ENCODE results near the gene EVI2B. TPM values are rescaled to one million over a fixed set of nuclear protein-coding genes. Genes with fewer than 3 reads are reported as not detected.

EVI2B gene
- total RNA-seq, 4 donors from 2014 or later = 1.4 to 21.0 (median 5.6) TPM

GRCh38 chr17:31309556-31309955 lies 4.3 kb downstream of the EVI2B start:
- peak in 2 of 3 donors; percentile 10 to 15 for TF ChIP-seq POLR2AphosphoS5 (IDR thresholded peaks at IDR 0.05)
- no peak for TF ChIP-seq POLR2A (IDR thresholded peaks at IDR 0.05)
- WGBS, 2 donors (ENCODE audit: low coverage in 1 of 2) = 67 to 74% methylated on average over 2 of the region's 2 CpGs
- in situ Hi-C loops (cut with MboI; ENCODE audit: low pct_ligation_motif_present in 1 of 4, low pct_unique_long_range_greater_than_20kb in 1 of 4, low sequenced_read_pairs in 3 of 4) = no loop called here
- Histone ChIP-seq H3K36me3 (no peaks in the 10 kb centered on the region), H3K27ac (peak overlapping the region; percentile 61 to 76 (median 68)), H3K9me3 (no peaks in the 10 kb centered on the region), H3K4me1 (peaks cover 0 to 30% (median 9%) of the 10 kb centered on the region in 4 donors), H3K27me3 (no peaks in the 10 kb centered on the region), H3K4me3 (peak overlapping the region in 1 of 4 donors; percentile 38)
- DNase-seq = no peak
- intact Hi-C loops (cut with DNase I; ENCODE audit: low total_unique reads) = no loop called here

- TF ChIP-seq POLR2A (IDR thresholded peaks at IDR 0.05) (no peak), POLR2AphosphoS5 (IDR thresholded peaks at IDR 0.05) (peak in 1 of 3 donors; percentile 22), EP300 (IDR thresholded peaks at IDR 0.05; ENCODE audit: low read depth) (no peak)
- TF ChIP-seq, protein P1, sequence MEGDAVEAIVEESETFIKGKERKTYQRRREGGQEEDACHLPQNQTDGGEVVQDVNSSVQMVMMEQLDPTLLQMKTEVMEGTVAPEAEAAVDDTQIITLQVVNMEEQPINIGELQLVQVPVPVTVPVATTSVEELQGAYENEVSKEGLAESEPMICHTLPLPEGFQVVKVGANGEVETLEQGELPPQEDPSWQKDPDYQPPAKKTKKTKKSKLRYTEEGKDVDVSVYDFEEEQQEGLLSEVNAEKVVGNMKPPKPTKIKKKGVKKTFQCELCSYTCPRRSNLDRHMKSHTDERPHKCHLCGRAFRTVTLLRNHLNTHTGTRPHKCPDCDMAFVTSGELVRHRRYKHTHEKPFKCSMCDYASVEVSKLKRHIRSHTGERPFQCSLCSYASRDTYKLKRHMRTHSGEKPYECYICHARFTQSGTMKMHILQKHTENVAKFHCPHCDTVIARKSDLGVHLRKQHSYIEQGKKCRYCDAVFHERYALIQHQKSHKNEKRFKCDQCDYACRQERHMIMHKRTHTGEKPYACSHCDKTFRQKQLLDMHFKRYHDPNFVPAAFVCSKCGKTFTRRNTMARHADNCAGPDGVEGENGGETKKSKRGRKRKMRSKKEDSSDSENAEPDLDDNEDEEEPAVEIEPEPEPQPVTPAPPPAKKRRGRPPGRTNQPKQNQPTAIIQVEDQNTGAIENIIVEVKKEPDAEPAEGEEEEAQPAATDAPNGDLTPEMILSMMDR (IDR thresholded peaks at IDR 0.05) = no peak
- Histone ChIP-seq H3K27me3 (no peaks in the 10 kb centered on the region), H3K4me3 (peak overlapping the region in 1 of 4 donors; percentile 38), H3K4me1 (peaks cover 0 to 22% (median 9%) of the 10 kb centered on the region in 4 donors), H3K9me3 (no peaks in the 10 kb centered on the region), H3K27ac (peak overlapping the region; percentile 61 to 76 (median 68)), H3K36me3 (no peaks in the 10 kb centered on the region)
- WGBS, 2 donors (ENCODE audit: low coverage in 1 of 2) = 31 to 51% methylated on average over 1 to 5 of the region's 5 CpGs
- no peak for DNase-seq
- in situ Hi-C loops (cut with MboI; ENCODE audit: low pct_ligation_motif_present in 1 of 4, low pct_unique_long_range_greater_than_20kb in 1 of 4, low sequenced_read_pairs in 3 of 4) (no loop called here), intact Hi-C loops (cut with DNase I; ENCODE audit: low total_unique reads) (no loop called here)
Observed at GRCh38 chr17:31308372-31309334, 5.2 kb downstream of the EVI2B start.

- Histone ChIP-seq H3K27me3 (no peaks in the 10 kb centered on the region), H3K4me3 (no peak overlapping the region), H3K27ac (peak overlapping the region in 3 of 4 donors; percentile 61 to 71 (median 66)), H3K36me3 (no peaks in the 10 kb centered on the region), H3K4me1 (peaks cover 0 to 22% (median 9%) of the 10 kb centered on the region in 4 donors), H3K9me3 (no peaks in the 10 kb centered on the region)
- DNase-seq = no peak
- no peak for TF ChIP-seq POLR2A (IDR thresholded peaks at IDR 0.05)
- no peak for TF ChIP-seq EP300 (IDR thresholded peaks at IDR 0.05; ENCODE audit: low read depth)
- TF ChIP-seq, protein P1 (IDR thresholded peaks at IDR 0.05) = no peak
- no peak for TF ChIP-seq POLR2AphosphoS5 (IDR thresholded peaks at IDR 0.05)
- in situ Hi-C loops (cut with MboI; ENCODE audit: low pct_ligation_motif_present in 1 of 4, low pct_unique_long_range_greater_than_20kb in 1 of 4, low sequenced_read_pairs in 3 of 4) = no loop called here
- 80 to 85% methylated on average over 1 of the region's 1 CpG for WGBS, 2 donors (ENCODE audit: low coverage in 1 of 2)
- intact Hi-C loops (cut with DNase I; ENCODE audit: low total_unique reads) = no loop called here
Observed at GRCh38 chr17:31307640-31308039, 6.2 kb downstream of the EVI2B start.

DNA sequence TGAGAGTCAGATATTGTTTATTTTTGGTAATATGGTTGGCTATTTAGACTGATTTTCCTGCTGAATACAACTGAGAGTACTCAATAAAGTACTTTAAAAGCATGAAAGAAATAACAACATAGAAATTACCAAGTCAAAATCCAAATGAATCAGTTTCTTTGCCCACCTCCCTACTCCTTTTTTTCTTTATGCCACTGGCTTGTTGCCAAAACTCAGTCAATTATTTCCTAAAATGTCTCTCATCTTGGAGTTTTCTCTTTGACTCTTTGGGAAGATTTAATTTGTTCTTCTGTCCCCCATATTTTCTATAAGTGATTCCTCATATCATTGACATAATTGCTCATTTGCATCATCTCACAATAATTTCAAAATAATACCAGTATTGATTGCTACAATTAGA lies 14.2 kb downstream of the EVI2B start:
- H3K36me3 ChIP-seq = no peaks in the 10 kb centered on the region
- H3K4me3 ChIP-seq = no peak overlapping the region
- H3K27ac ChIP-seq = no peak overlapping the region
- in situ Hi-C loops (cut with MboI; ENCODE audit: low pct_ligation_motif_present in 1 of 4, low pct_unique_long_range_greater_than_20kb in 1 of 4, low sequenced_read_pairs in 3 of 4) = no loop called here
- intact Hi-C loops (cut with DNase I; ENCODE audit: low total_unique reads) = no loop called here
- H3K4me1 ChIP-seq = no peaks in the 10 kb centered on the region
- H3K27me3 ChIP-seq = no peaks in the 10 kb centered on the region
- DNase-seq = no peak
- TF ChIP-seq, protein P1 (IDR thresholded peaks at IDR 0.05) = no peak
- no peak for TF ChIP-seq EP300 (IDR thresholded peaks at IDR 0.05; ENCODE audit: low read depth)
- TF ChIP-seq POLR2A (IDR thresholded peaks at IDR 0.05) = no peak
- H3K9me3 ChIP-seq = no peaks in the 10 kb centered on the region

All from transverse colon (tissue), 4 donors.